H1 (cell line): ENCODE results near the gene NID2. TPM values are rescaled to one million over a fixed set of nuclear protein-coding genes. Genes with fewer than 3 reads are reported as not detected.

Experiments used
- BCL11A ChIP-seq, 2 experiments: IDR thresholded peaks; one replicate each; pipeline ENCODE4 v1.6.1; 2011; ENCODE audit warnings: low read depth in 2 of 2, low read length in 2 of 2, mild to moderate bottlenecking in 2 of 2
- BRCA1 ChIP-seq: IDR thresholded peaks from 2 replicates; pipeline ENCODE4 v1.6.1; 2012; ENCODE audit warnings: low read depth, low read length, improper control_type of control experiment
- CHD2 ChIP-seq: IDR thresholded peaks from 2 replicates; pipeline ENCODE4 v1.6.1; 2012; ENCODE audit warnings: low read length, improper control_type of control experiment
- CREB1 ChIP-seq: IDR thresholded peaks from 2 replicates; pipeline ENCODE4 v1.6.1; 2012; ENCODE audit warnings: inconsistent platforms
- CTCF ChIP-seq, 3 experiments: IDR thresholded peaks; 1 replicate in 2 of 3; 2 replicates in 1 of 3; pipeline versions ENCODE4 v1.5.1 to v1.6.1; 2011; ENCODE audit warnings: low read length in 3 of 3, mild to moderate bottlenecking in 3 of 3, inconsistent platforms in 2 of 3, low read depth in 1 of 3, moderate library complexity in 1 of 3; ENCODE audit not compliant: insufficient read depth in 1 of 3; ENCODE audit errors: control extremely low read depth in 1 of 3
- EZH2 ChIP-seq: fragments of 200-600 bp; sonication (generic); IDR thresholded peaks from 2 replicates; pipeline ENCODE4 v1.7.1; 2012; ENCODE audit warnings: low read depth, mild to moderate bottlenecking, moderate library complexity, low read length, inconsistent platforms; ENCODE audit not compliant: severe bottlenecking
- FOSL1 ChIP-seq: IDR thresholded peaks from 2 replicates; pipeline ENCODE4 v1.6.1; 2011; ENCODE audit warnings: mild to moderate bottlenecking, low read depth, low read length, moderate library complexity; ENCODE audit not compliant: insufficient read depth
- GTF2F1 ChIP-seq: IDR thresholded peaks from 2 replicates; pipeline ENCODE4 v1.6.1; 2012; ENCODE audit warnings: low read depth, low read length, improper control_type of control experiment, borderline replicate concordance
- HDAC2 ChIP-seq, 2 experiments: fragments of 300-600 bp in 1 of 2; sonication (generic) in 1 of 2; IDR thresholded peaks; 2 replicates each; pipeline ENCODE4 v1.6.1; 2011 to 2012; ENCODE audit warnings: low read depth in 2 of 2, low read length in 2 of 2, mild to moderate bottlenecking in 2 of 2, moderate library complexity in 2 of 2, borderline replicate concordance in 1 of 2, inconsistent platforms in 1 of 2
- HDAC6 ChIP-seq: IDR thresholded peaks from one replicate; pipeline ENCODE4 v1.7.1; 2012; ENCODE audit warnings: low read depth, mild to moderate bottlenecking, inconsistent platforms, low read length, moderate library complexity
- JUND ChIP-seq: IDR thresholded peaks from 2 replicates; pipeline ENCODE4 v1.6.1; 2011; ENCODE audit warnings: mild to moderate bottlenecking, improper control_type of control experiment, low read length
- PHF8 ChIP-seq: fragments of 200-600 bp; sonication (generic); conservative IDR thresholded peaks from 2 replicates; pipeline ENCODE4 v1.7.1; 2012; ENCODE audit warnings: low read depth, mild to moderate bottlenecking, inconsistent platforms, low read length, moderate library complexity
- POLR2AphosphoS5 ChIP-seq: IDR thresholded peaks from 2 replicates; pipeline ENCODE4 v1.6.1; 2011; ENCODE audit warnings: low read depth, low read length
- RFX5 ChIP-seq: IDR thresholded peaks from 2 replicates; pipeline ENCODE4 v1.6.1; 2011; ENCODE audit warnings: low read depth, low read length, improper control_type of control experiment, borderline replicate concordance
- SIRT6 ChIP-seq: IDR thresholded peaks from one replicate; pipeline ENCODE4 v1.7.1; 2012; ENCODE audit warnings: low read length, inconsistent platforms
- SP1 ChIP-seq: IDR thresholded peaks from 2 replicates; pipeline ENCODE4 v1.6.1; 2011; ENCODE audit warnings: low read depth, low read length
- SP4 ChIP-seq: IDR thresholded peaks from 2 replicates; pipeline ENCODE4 v1.6.1; 2012; ENCODE audit warnings: low read length, inconsistent platforms
- SUZ12 ChIP-seq: fragments of 200-600 bp; sonication (generic); IDR thresholded peaks from 2 replicates; pipeline ENCODE4 v1.6.1; 2012; ENCODE audit warnings: mild to moderate bottlenecking, inconsistent platforms, low read length, moderate library complexity, mixed read lengths
- TCF12 ChIP-seq: IDR thresholded peaks from 2 replicates; pipeline ENCODE4 v1.6.1; 2011; ENCODE audit warnings: low read depth, mild to moderate bottlenecking, low read length
- USF2 ChIP-seq: IDR thresholded peaks from 2 replicates; pipeline ENCODE4 v1.6.1; 2011; ENCODE audit warnings: low read length, improper control_type of control experiment
- ZNF274 ChIP-seq: IDR thresholded peaks from 2 replicates; pipeline ENCODE4 v1.7.0; 2012; ENCODE audit warnings: low read length, borderline replicate concordance; ENCODE audit errors: extremely low read depth
- polyA plus RNA-seq, 7 experiments: library from polyadenylated mRNA; depleted of rRNA in 3 of 7; stranded (reverse) in 5 of 7; unstranded in 2 of 7; fragments of >200 nt in 5 of 7; fragments of 200-250 nt in 2 of 7; gene quantifications; 1 replicate in 5 of 7; 2 replicates in 1 of 7; 4 replicates in 1 of 7; pipeline versions ENCODE4 v1.2.1 to v1.2.3, GENCODE V29; 2011 to 2013; ENCODE audit warnings: missing spikeins in 2 of 7, mixed read lengths in 2 of 7
- total RNA-seq: library from RNA; stranded (reverse); fragmentation: NEBNext Ultra II Directional; extraction: Animal tissue kit (Norgen Biotek cat#: 25700); gene quantifications from 2 replicates; pipeline ENCODE4 v1.2.1, GENCODE V29; 2021

NID2 gene
- total and polyA plus RNA-seq, 2 of the 8 experiments (the other 6 are each of a cell fraction or from before 2014, with no cell fraction given): 6.1 to 12.6 TPM

DNA sequence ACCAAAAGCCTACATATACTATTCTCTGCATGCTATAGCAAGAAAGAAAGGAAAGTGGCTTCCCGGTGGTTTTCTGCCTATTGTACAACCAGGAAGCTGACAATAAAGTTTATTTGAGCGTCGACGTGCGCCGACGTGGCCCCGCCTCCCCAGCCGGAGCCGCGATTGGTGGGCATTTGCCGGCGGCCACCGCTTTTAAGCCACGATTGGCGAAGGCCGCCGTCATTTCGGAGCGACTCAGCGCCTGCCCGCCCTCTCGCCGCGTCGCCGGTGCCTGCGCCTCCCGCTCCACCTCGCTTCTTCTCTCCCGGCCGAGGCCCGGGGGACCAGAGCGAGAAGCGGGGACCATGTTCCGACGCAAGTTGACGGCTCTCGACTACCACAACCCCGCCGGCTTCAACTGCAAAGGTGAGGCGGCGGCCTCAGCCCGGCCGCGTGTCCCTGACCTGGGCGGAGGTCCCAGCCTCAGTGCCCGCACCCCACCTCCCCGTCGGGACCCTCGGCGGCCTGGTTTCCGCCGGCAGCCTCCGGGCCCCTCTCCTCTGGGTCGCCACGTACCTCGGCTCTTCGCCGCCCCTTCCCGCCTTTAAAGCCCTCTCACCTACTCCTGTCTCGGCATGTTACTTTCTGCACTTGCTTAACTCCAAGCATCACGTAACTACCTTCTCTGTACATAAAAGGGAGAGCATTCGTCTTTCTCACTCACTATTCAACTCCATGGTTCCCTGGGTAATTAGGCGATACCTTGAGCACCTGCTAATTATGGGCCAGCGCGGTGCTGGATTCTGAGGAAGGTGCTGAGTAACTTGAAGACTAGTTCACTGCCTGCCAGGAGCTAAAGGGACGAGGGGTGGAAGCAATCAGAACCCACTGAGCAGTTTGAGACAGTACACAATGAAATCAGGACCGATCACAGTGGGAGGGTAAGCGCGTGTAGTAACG lies 79.3 kb downstream of the NID2 start, which contains the start of gene RTRAF (continued):
- TF ChIP-seq JUND (no peak), FOSL1 (no peak), HDAC6 (no peak), CTCF (IDR thresholded peaks at IDR 0.05; ENCODE audit: control extremely low read depth in 1 of 3, insufficient read depth in 1 of 3, low read depth in 1 of 3, low read length in 3 of 3) (no peak), RFX5 (no peak), BCL11A (IDR thresholded peaks at IDR 0.05; ENCODE audit: low read depth in 2 of 2, low read length in 2 of 2) (no peak), BRCA1 (no peak), USF2 (no peak), SIRT6 (no peak), SUZ12 (no peak), SP1 (peak; percentile 93), EZH2 (no peak), POLR2AphosphoS5 (peak; percentile 91), GTF2F1 (no peak), HDAC2 (IDR thresholded peaks at IDR 0.05; ENCODE audit: borderline replicate concordance in 1 of 2, low read depth in 2 of 2, low read length in 2 of 2) (0 out of 4 replicates have a peak, but pooled peaks of 1 of the 2 experiments have one; percentile 78), CREB1 (peak; percentile 97), SP4 (no peak), ZNF274 (no peak), TCF12 (no peak), PHF8 (peak; percentile 96), CHD2 (peak; percentile 73)
